ENCODE results near the gene ESRRB.

ESRRB gene

DNA sequence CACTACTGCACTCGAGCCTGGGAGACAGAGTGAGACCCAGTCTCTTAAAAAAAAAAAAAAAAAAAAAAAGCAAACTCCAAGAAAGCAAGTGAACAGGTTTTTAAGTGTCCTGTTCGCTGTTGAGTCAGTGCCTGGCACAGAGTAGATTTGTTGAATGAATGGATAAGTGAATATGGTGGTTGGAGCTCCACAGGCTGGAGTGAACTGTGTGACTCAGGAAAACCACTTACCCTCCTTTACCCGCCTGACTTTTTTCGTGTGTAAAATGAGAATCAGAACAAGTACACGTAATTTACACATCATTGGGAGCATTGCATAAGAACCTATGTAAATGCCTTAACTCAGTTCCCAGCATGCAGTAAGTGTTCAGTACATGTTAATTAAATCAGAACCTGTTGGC is 24.0 kb upstream of the ESRRB start:
- TF ChIP-seq, protein P1, sequence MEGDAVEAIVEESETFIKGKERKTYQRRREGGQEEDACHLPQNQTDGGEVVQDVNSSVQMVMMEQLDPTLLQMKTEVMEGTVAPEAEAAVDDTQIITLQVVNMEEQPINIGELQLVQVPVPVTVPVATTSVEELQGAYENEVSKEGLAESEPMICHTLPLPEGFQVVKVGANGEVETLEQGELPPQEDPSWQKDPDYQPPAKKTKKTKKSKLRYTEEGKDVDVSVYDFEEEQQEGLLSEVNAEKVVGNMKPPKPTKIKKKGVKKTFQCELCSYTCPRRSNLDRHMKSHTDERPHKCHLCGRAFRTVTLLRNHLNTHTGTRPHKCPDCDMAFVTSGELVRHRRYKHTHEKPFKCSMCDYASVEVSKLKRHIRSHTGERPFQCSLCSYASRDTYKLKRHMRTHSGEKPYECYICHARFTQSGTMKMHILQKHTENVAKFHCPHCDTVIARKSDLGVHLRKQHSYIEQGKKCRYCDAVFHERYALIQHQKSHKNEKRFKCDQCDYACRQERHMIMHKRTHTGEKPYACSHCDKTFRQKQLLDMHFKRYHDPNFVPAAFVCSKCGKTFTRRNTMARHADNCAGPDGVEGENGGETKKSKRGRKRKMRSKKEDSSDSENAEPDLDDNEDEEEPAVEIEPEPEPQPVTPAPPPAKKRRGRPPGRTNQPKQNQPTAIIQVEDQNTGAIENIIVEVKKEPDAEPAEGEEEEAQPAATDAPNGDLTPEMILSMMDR (conservative IDR thresholded peaks at IDR 0.05; ENCODE audit: control insufficient read depth, insufficient read depth, low read depth, low read length): no peak
- DNase-seq (ENCODE audit: low read depth): peak; percentile 6
- H3K4me3 ChIP-seq (ENCODE audit: control insufficient read depth, low read depth, low read length): no peak overlapping the region

DNA sequence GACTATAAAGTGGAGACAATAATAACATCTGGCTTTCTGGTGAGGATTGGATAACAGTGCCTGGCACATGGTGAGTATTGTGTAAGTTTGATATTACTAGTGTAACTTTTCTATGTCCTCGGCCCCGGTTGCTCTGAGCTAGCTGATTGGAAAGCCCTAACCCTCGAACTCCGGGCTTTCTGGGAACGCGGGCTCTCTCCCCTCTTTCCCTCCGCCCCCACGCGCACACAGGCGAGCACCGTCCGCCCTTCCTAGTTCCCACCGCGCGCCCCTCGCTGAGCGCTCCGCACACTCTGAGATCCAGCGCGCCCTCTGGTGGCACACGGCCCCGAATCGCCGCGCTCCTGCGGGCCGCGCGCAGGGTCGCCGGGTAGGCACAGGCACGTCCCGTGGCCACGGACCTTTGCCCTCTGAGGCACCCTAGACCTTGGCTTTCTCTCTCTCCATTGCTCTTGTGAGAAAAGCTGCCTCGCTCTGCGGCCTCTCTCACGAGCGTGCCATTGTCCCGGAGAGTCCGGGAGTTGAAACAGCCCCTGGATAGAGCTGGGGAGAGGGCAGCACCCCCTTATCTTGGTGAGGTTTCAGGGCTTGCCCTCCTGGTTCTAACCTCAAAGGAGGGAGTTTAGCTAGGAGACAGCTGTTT is 23.2 kb upstream of the ESRRB start:
- peak; percentile 53 for DNase-seq (ENCODE audit: low read depth)
- peak overlapping the region; percentile 13 for H3K4me3 ChIP-seq (ENCODE audit: control insufficient read depth, low read depth, low read length)
- TF ChIP-seq, protein P1 (conservative IDR thresholded peaks at IDR 0.05; ENCODE audit: control insufficient read depth, insufficient read depth, low read depth, low read length): peak; percentile 52

DNA sequence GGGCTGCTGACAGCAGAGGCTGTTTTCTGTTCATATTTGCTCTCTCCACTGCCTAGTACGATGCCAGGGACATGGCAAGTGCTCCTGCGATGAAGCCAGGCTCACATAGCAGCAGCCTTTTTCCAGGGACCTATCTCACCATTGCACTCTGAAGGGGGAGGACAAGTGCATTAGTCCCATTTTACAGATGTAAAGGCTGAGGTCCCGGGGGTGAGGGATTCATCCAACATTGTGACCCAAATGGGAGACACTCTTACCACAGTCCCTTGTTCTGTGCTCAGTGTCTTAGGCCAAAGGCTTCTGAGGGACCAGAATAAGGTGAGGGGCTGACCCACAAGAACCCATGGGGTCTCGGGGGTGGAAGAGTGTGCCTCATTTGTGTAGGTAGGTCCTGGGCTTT is 21.6 kb upstream of the ESRRB start:
- H3K4me3 ChIP-seq (ENCODE audit: control insufficient read depth, low read depth, low read length): no peak overlapping the region
- TF ChIP-seq, protein P1 (conservative IDR thresholded peaks at IDR 0.05; ENCODE audit: control insufficient read depth, insufficient read depth, low read depth, low read length): no peak
- no peak for DNase-seq (ENCODE audit: low read depth)

DNA sequence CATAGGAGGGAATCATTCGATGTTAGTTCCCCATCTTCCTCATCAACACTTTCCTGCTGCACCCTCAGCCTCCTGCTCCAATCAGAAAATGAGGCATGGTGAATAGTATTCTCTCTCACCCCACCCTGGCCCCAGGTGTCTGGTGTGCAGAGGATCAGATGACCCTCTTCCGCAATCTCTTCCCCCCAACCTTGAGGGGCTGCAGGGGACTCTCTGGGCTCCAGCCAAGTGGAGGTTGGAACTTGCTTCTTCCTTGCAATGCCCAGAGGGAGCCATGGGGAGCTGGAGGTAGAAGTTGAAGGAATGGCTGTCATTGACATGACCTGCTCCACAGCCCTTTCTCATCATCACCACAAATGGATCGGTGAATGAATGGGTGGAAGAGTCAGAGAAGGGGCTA is 20.2 kb upstream of the ESRRB start:
- H3K4me3 ChIP-seq (ENCODE audit: control insufficient read depth, low read depth, low read length): no peak overlapping the region
- no peak for DNase-seq (ENCODE audit: low read depth)
- TF ChIP-seq, protein P1 (conservative IDR thresholded peaks at IDR 0.05; ENCODE audit: control insufficient read depth, insufficient read depth, low read depth, low read length): no peak

DNA sequence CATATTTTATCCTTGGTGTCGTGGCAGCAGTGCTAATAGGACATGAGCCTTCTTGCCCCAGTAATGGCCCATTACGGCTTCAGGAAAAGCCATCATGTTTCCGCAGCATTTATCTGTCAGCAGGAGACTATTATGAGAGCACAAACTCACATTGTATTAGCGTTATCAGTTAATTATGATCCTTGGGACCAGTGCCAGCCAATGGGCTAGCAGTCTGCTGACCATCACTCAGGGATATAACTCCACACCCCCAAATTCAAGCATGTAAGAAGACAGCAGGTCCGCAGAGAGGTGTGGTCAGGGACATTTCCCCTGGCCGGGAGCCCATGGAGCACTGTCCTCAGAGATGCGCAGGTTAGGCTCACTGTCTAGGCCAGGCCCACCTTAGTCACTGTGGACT is 4.9 kb upstream of the ESRRB start:
- DNase-seq (ENCODE audit: low read depth): no peak
- TF ChIP-seq, protein P1 (conservative IDR thresholded peaks at IDR 0.05; ENCODE audit: control insufficient read depth, insufficient read depth, low read depth, low read length): no peak
- H3K4me3 ChIP-seq (ENCODE audit: control insufficient read depth, low read depth, low read length): no peak overlapping the region

DNA sequence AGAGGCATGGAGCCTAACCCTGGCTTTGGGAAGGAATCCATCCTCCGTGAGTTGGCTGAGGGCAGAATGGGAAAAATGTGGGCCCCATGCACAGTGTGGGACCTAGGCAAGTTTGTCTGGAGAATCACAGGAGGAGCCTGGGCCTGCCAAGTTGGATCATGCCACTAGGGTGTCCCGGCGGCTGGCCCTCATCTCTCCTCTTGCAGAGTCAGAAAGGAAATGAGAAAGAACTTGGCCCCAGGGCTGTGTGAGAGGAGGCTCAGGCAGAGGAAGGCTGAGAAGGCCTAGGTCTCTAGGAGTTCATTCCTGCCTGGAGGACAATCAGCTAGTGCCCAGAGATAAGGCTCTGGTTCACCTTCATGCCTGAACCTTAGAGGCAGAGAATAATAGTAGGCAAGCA is 2.5 kb upstream of the ESRRB start:
- TF ChIP-seq, protein P1 (conservative IDR thresholded peaks at IDR 0.05; ENCODE audit: control insufficient read depth, insufficient read depth, low read depth, low read length): no peak
- DNase-seq (ENCODE audit: low read depth): no peak
- no peak overlapping the region for H3K4me3 ChIP-seq (ENCODE audit: control insufficient read depth, low read depth, low read length)

DNA sequence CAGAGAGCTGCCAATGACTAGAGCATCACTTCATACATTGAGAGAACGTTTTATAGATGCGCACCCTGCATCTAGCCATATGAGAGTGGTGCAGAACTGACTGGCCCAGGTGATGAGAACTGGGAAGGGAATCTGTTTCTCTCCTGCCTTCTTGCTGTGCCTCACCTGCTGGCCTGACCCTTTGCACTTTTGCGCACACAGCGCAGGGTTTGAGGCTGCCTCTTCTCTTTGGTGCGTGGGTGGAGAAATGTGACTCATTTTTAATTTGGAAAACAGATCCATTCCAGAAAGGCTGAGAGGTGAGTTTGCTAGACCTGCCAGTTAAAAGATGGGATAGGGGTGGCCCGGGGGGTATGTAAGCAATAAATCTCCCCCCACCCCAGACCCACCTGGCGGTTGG is 453 bp upstream of the ESRRB start:
- no peak overlapping the region for H3K4me3 ChIP-seq (ENCODE audit: control insufficient read depth, low read depth, low read length)
- DNase-seq (ENCODE audit: low read depth): peak; percentile 42
- TF ChIP-seq, protein P1 (conservative IDR thresholded peaks at IDR 0.05; ENCODE audit: control insufficient read depth, insufficient read depth, low read depth, low read length): no peak

Measured in fibroblast of mammary gland (primary cell).